Small intestine (tissue), 7 donors: ENCODE results near the gene HADHA. TPM values are rescaled to one million over a fixed set of nuclear protein-coding genes. Genes with fewer than 3 reads are reported as not detected.
"Not testable (repeated sequence)": the region's sequence is repeated elsewhere in the genome, so short reads cannot be mapped to it uniquely, and the experiment has no call there.

Source experiments
- DNase-seq, 2 donors: peaks; one replicate each; pipeline versions ENCODE4 v3.0.0 to v3.0.0-alpha.2; 2013
- FAIRE-seq: peaks from 2 replicates; lab custom pipeline; 2012; peaks lifted over from hg19 to GRCh38; lab: Jason Lieb, UNC
- H3K27ac ChIP-seq, 3 donors: one replicate each; pipeline ENCODE4 v1.5.1; 2013; ENCODE audit warnings: low read length in 2 of 3, mild to moderate bottlenecking in 2 of 3, control low read depth in 1 of 3, inconsistent platforms in 1 of 3, low read depth in 1 of 3, moderate library complexity in 1 of 3
- H3K27me3 ChIP-seq, 3 donors: one replicate each; pipeline ENCODE4 v1.6.1; 2013; ENCODE audit warnings: low read length in 3 of 3, inconsistent platforms in 1 of 3; ENCODE audit not compliant: control insufficient read depth in 3 of 3, insufficient read depth in 3 of 3
- H3K36me3 ChIP-seq, 3 donors: one replicate each; pipeline ENCODE4 v1.6.1; 2013; ENCODE audit warnings: low read length in 3 of 3, inconsistent platforms in 1 of 3, low read depth in 1 of 3, mild to moderate bottlenecking in 1 of 3, moderate library complexity in 1 of 3; ENCODE audit not compliant: control insufficient read depth in 3 of 3, insufficient read depth in 2 of 3
- H3K4me1 ChIP-seq, 3 donors: one replicate each; pipeline ENCODE4 v1.6.1; 2013; ENCODE audit warnings: low read length in 2 of 3, inconsistent platforms in 1 of 3, low read depth in 1 of 3, mild to moderate bottlenecking in 1 of 3, moderate library complexity in 1 of 3; ENCODE audit not compliant: control insufficient read depth in 3 of 3, insufficient read depth in 2 of 3
- H3K4me3 ChIP-seq, 3 donors: one replicate each; pipeline ENCODE4 v1.5.1; 2013; ENCODE audit warnings: low read length in 3 of 3, control low read depth in 1 of 3, inconsistent platforms in 1 of 3, low read depth in 1 of 3, mild to moderate bottlenecking in 1 of 3, moderate library complexity in 1 of 3
- H3K9me3 ChIP-seq, 2 donors: one replicate each; pipeline ENCODE4 v1.6.1; 2013; ENCODE audit warnings: low read depth in 1 of 2, low read length in 1 of 2; ENCODE audit not compliant: control insufficient read depth in 2 of 2, insufficient read depth in 1 of 2
- WGBS, 3 donors: extraction: QIAGEN DNeasy Blood & Tissue Kit; methylation state at CpG; one replicate each; pipeline ENCODE4 v1.1.7; 2013; 5-methylcytosine and 5-hydroxymethylcytosine counted together
- polyA plus RNA-seq, 4 donors: library from polyadenylated mRNA; stranded (reverse) in 3 of 4; unstranded in 1 of 4; fragments of 200-250 nt in 3 of 4; fragments of 120-200 nt in 1 of 4; gene quantifications; one replicate each; pipeline versions ENCODE4 v1.2.1 to v1.2.3, GENCODE V29; 2013
- donor health status: healthy with polysubstance abuse.
- donor health status: control.
- donor health status: control.
- donor health status: Bipolar disorder and iron deficiency.
- donor health status: healthy.

The HADHA gene
- polyA plus RNA-seq, 4 donors, result 145 to 217 (median 189) TPM

- FAIRE-seq (no peak), DNase-seq (no peak)
- Histone ChIP-seq H3K27ac (peak overlapping the region in 1 of 3 donors; percentile 24), H3K36me3 (peaks cover 0 to 37% (median 10%) of the 10 kb centered on the region in 3 donors), H3K27me3 (no peaks in the 10 kb centered on the region), H3K9me3 (no peaks in the 10 kb centered on the region), H3K4me1 (peaks cover 4 to 12% (median 4%) of the 10 kb centered on the region in 3 donors), H3K4me3 (no peak overlapping the region)
- WGBS, 3 donors, result 88 to 92% (median 92%) methylated on average over 3 of the region's 3 CpGs
Measured at GRCh38 chr2:26279886-26280285, 35.5 kb upstream of the HADHA start.

- FAIRE-seq, result no peak
- 82 to 87% (median 85%) methylated on average over 4 of the region's 4 CpGs for WGBS, 3 donors
- Histone ChIP-seq H3K4me3 (no peak overlapping the region), H3K27me3 (no peaks in the 10 kb centered on the region), H3K4me1 (peaks cover 4 to 14% (median 11%) of the 10 kb centered on the region in 3 donors), H3K36me3 (peaks cover 0 to 31% (median 12%) of the 10 kb centered on the region in 3 donors), H3K9me3 (no peaks in the 10 kb centered on the region), H3K27ac (no peak overlapping the region)
- DNase-seq, result no peak
Measured at GRCh38 chr2:26276484-26277227, 32.2 kb upstream of the HADHA start.

GRCh38 chr2:26274058-26274613 is 29.7 kb upstream of the HADHA start:
- Histone ChIP-seq H3K4me3 (no peak overlapping the region), H3K4me1 (peaks cover 4 to 9% (median 8%) of the 10 kb centered on the region in 3 donors), H3K36me3 (peaks cover 0 to 21% (median 8%) of the 10 kb centered on the region in 3 donors), H3K27ac (peak overlapping the region in 2 of 3 donors; percentile 72 to 73), H3K9me3 (no peaks in the 10 kb centered on the region), H3K27me3 (no peaks in the 10 kb centered on the region)
- WGBS, 3 donors, result 8 to 37% (median 27%) methylated on average over 5 of the region's 5 CpGs
- FAIRE-seq (no peak), DNase-seq (peak; percentile 79 to 97)

DNA sequence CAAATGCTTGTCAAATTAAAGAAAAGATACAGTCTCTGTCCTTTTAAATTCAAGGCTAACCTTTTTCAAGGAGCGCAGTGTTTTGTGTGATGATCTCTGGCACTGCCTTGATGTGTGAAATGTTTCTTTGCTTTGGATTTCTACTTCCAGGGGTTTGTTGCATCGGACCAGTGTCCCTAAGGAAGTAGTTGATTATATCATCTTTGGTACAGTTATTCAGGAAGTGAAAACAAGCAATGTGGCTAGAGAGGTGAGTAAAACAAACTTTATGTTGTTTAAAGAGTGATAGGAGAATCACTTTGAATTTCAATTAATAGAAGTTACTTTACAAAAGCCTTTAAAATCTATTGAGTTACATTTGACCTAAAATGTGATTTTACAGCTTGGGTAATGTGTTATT is 29.1 kb upstream of the HADHA start:
- no peak overlapping the region for H3K4me3 ChIP-seq
- no peak overlapping the region for H3K27ac ChIP-seq
- WGBS, 3 donors, result 57 to 69% (median 65%) methylated on average over 2 of the region's 2 CpGs
- H3K9me3 ChIP-seq, result no peaks in the 10 kb centered on the region
- peaks cover 0 to 20% (median 6%) of the 10 kb centered on the region in 3 donors for H3K36me3 ChIP-seq
- DNase-seq (no peak), FAIRE-seq (no peak)
- H3K27me3 ChIP-seq, result no peaks in the 10 kb centered on the region
- peaks cover 4 to 9% (median 8%) of the 10 kb centered on the region in 3 donors for H3K4me1 ChIP-seq

- peaks cover 0 to 19% (median 5%) of the 10 kb centered on the region in 3 donors for H3K36me3 ChIP-seq
- peaks cover 3 to 9% (median 4%) of the 10 kb centered on the region in 3 donors for H3K4me1 ChIP-seq
- H3K27me3 ChIP-seq, result no peaks in the 10 kb centered on the region
- H3K27ac ChIP-seq, result no peak overlapping the region
- no peaks in the 10 kb centered on the region for H3K9me3 ChIP-seq
- FAIRE-seq (no peak), DNase-seq (no peak)
- no peak overlapping the region for H3K4me3 ChIP-seq
Measured at GRCh38 chr2:26270373-26270772, 25.9 kb upstream of the HADHA start.

DNA sequence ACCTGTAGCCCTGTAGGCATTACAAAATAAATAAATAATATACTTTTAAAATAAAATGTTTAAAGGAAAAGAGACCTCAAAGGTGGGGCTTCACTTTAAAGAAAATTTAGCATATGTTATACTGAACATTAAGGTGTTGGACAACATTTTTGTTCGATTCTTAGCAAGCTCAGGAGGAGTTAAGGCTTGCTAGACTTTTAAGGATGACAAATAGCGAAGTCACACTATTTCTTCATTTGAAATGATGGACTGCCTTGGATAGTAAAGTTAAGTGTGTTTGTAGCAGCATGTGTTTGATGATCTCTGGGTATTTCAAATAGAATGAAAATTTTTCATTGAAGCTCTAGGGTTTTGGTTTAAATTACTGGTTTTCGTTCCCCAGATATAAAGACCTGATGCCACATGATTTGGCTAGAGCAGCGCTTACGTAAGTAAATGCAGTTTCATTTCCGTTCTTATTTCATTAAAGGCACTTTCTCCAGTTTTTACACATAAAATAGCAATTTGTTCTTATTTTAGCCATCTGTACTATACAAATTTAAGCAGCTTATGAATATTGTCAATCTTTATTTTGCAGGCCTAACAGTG is 25.2 kb upstream of the HADHA start:
- Histone ChIP-seq H3K36me3 (peaks cover 0 to 21% (median 3%) of the 10 kb centered on the region in 3 donors), H3K4me3 (no peak overlapping the region), H3K27me3 (no peaks in the 10 kb centered on the region), H3K9me3 (no peaks in the 10 kb centered on the region), H3K27ac (no peak overlapping the region), H3K4me1 (peaks cover 2 to 9% (median 4%) of the 10 kb centered on the region in 3 donors)
- DNase-seq, result no peak
- no peak for FAIRE-seq
- 85 to 94% (median 86%) methylated on average over 6 of the region's 6 CpGs for WGBS, 3 donors

DNA sequence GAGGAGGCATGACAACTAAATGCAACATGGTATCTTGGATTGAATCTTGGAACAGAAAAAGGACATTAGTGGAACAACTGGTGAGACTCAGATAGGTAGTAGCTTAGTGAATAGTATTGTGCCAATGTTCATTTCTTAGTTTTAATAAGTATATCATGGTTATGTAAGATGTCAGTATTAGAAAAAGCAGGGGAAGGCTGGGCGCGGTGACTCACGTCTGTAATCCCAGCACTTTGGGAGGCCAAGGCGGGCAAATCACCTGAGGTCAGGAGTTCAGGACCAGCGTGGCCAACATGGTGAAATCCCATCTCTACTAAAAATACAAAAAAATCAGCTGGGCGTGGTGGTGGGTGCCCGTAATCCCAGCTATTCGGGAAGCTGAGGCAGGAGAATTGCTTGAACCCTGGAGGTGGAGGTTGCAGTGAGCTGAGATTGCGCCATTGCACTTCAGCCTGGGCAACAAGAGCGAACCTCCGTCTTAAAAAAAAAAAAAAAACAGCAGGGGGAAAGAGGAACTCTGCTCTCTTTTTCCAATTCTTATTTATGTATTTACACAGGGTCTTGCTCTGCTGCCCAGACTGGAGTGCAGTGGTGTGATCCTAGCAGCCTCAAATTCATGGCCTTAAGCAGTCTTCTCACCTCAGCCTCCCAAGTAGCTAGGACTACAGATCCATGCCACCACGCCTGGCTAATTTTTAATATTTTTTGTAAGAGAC is 24.4 kb upstream of the HADHA start:
- WGBS, 3 donors, result 90 to 94% (median 92%) methylated on average over 12 of the region's 12 CpGs
- not testable (repeated sequence) for DNase-seq, H3K4me3 ChIP-seq, H3K9me3 ChIP-seq, H3K4me1 ChIP-seq, H3K27me3 ChIP-seq, H3K27ac ChIP-seq, FAIRE-seq
- peaks cover 0 to 23% (median 4%) of the 10 kb centered on the region in 3 donors for H3K36me3 ChIP-seq

DNA sequence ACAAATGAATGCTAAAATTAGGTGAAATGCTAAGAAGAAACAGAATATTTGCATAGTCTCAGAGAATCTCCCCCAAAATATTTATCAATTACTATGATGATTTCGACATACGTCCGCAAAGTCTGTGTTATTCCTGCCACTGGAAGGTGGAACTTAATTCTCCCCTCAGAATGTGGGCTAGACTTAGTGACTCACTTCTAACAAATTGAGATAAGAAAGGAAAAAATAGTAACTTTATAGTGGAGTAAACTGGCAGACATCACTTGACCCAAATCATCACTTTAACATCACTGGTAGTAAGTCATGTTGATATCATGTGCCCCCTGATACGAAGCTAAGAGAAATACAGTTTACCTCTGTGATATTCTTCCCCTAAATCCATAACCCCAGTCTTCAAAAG is 23.8 kb upstream of the HADHA start:
- no peak overlapping the region for H3K4me3 ChIP-seq
- FAIRE-seq, result no peak
- no peaks in the 10 kb centered on the region for H3K9me3 ChIP-seq
- no peak overlapping the region for H3K27ac ChIP-seq
- H3K27me3 ChIP-seq, result no peaks in the 10 kb centered on the region
- peaks cover 0 to 5% (median 0%) of the 10 kb centered on the region in 3 donors for H3K4me1 ChIP-seq
- peaks cover 0 to 25% (median 5%) of the 10 kb centered on the region in 3 donors for H3K36me3 ChIP-seq
- no peak for DNase-seq
- WGBS, 3 donors, result 96 to 97% (median 96%) methylated on average over 4 of the region's 4 CpGs
